Gastroesophageal sphincter (tissue), 4 donors: ENCODE data around the gene MIGA1. TPM values are rescaled to one million over a fixed set of nuclear protein-coding genes. Genes with fewer than 3 reads are reported as not detected.

ENCODE experiments used
- ATAC-seq: fragments of 150-250 bp; one replicate; pipeline ENCODE4 v1.9.1; 2016; ENCODE audit warnings: mild to moderate bottlenecking, moderate library complexity
- H3K27ac ChIP-seq, 4 donors: fragments of 200-600 bp; sonication (generic) in 3 of 4; 1 replicate in 3 of 4; 2 replicates in 1 of 4; pipeline ENCODE4 v1.5.1; 2016 to 2019
- H3K27me3 ChIP-seq: fragments of 200-600 bp; sonication (generic); one replicate; pipeline ENCODE4 v1.5.1; 2019
- H3K36me3 ChIP-seq, 2 donors: fragments of 200-600 bp; sonication (generic); one replicate each; pipeline ENCODE4 v1.5.1; 2019; ENCODE audit warnings: control low read depth in 1 of 2
- H3K4me1 ChIP-seq, 3 donors: fragments of 200-600 bp; sonication (generic); 1 replicate in 2 of 3; 2 replicates in 1 of 3; pipeline ENCODE4 v1.5.1; 2016 to 2019; ENCODE audit warnings: control low read depth in 2 of 3
- H3K4me3 ChIP-seq, 2 donors: fragments of 200-600 bp; sonication (generic); one replicate each; pipeline ENCODE4 v1.5.1; 2019; ENCODE audit warnings: mild to moderate bottlenecking in 1 of 2, moderate library complexity in 1 of 2
- H3K9me3 ChIP-seq, 3 donors: fragments of 200-600 bp; sonication (generic); one replicate each; pipeline ENCODE4 v1.5.1; 2017 to 2019; ENCODE audit warnings: control low read depth in 2 of 3
- EP300 ChIP-seq: sonication (generic); formaldehyde crosslinking; IDR thresholded peaks from one replicate; pipeline ENCODE4 v1.6.1; 2017; ENCODE audit warnings: antibody characterized with exemption, mild to moderate bottlenecking
- POLR2A ChIP-seq, 2 donors: fragments of 450-650 bp; IDR thresholded peaks; one replicate each; pipeline ENCODE4 v1.6.1; 2017; ENCODE audit warnings: antibody characterized with exemption in 2 of 2, mild to moderate bottlenecking in 2 of 2, moderate library complexity in 1 of 2
- POLR2AphosphoS5 ChIP-seq: sonication (generic); formaldehyde crosslinking; IDR thresholded peaks from one replicate; pipeline ENCODE4 v1.6.1; 2017; ENCODE audit warnings: antibody characterized with exemption
- WGBS, 2 donors: methylation state at CpG; one replicate each; pipeline ENCODE4 v1.1.5; 2018; ENCODE audit warnings: low coverage in 1 of 2; 5-methylcytosine and 5-hydroxymethylcytosine counted together
- total RNA-seq, 4 donors: library from RNA; depleted of rRNA; stranded (reverse); fragments of >200 nt; gene quantifications; one replicate each; pipeline ENCODE4 v1.1.0, GENCODE V29; 2016
- TF ChIP-seq, protein P1 (sequence below), 4 experiments: fragments of 200-600 bp in 2 of 4; fragments of 450-650 bp in 2 of 4; sonication (generic) in 1 of 4; IDR thresholded peaks; one replicate each; pipeline ENCODE4 v1.5.1; 2017 to 2019; ENCODE audit warnings: antibody characterized with exemption in 4 of 4, mild to moderate bottlenecking in 2 of 4, moderate library complexity in 2 of 4

Gene MIGA1
- total RNA-seq, 4 donors from 2014 or later, result 13.8 to 22.3 (median 20.6) TPM

DNA sequence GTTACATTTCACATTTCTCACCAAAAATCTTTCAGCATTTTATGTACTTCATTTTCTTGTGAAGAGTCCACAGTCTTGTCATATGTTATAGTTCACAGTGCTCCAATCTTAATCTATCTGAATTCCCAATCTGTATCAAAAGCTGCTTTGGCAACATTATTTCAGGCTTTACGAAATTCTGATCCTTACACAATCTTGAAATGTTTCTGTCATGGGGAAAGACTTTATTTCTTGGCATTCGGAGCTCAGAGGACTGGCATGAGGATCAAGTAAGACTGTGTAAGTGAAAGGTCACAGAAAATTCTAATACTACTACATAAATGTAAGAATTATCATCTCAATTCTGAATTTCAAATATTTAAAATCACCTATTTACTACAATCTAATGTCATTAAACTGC, 21.8 kb upstream of the MIGA1 start:
- H3K4me1 ChIP-seq, result peaks cover 0 to 51% (median 13%) of the 10 kb centered on the region in 3 donors
- H3K36me3 ChIP-seq, result no peaks in the 10 kb centered on the region
- H3K4me3 ChIP-seq, result no peak overlapping the region
- no peaks in the 10 kb centered on the region for H3K9me3 ChIP-seq
- peak; percentile 76 for TF ChIP-seq POLR2AphosphoS5
- TF ChIP-seq, protein P1, sequence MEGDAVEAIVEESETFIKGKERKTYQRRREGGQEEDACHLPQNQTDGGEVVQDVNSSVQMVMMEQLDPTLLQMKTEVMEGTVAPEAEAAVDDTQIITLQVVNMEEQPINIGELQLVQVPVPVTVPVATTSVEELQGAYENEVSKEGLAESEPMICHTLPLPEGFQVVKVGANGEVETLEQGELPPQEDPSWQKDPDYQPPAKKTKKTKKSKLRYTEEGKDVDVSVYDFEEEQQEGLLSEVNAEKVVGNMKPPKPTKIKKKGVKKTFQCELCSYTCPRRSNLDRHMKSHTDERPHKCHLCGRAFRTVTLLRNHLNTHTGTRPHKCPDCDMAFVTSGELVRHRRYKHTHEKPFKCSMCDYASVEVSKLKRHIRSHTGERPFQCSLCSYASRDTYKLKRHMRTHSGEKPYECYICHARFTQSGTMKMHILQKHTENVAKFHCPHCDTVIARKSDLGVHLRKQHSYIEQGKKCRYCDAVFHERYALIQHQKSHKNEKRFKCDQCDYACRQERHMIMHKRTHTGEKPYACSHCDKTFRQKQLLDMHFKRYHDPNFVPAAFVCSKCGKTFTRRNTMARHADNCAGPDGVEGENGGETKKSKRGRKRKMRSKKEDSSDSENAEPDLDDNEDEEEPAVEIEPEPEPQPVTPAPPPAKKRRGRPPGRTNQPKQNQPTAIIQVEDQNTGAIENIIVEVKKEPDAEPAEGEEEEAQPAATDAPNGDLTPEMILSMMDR (IDR thresholded peaks at IDR 0.05), result no peak
- peak overlapping the region in 1 of 4 donors; percentile 90 for H3K27ac ChIP-seq
- 33 to 45% methylated on average over 2 of the region's 2 CpGs for WGBS, 2 donors
- ATAC-seq, result peak; percentile 49
- H3K27me3 ChIP-seq, result no peaks in the 10 kb centered on the region

DNA sequence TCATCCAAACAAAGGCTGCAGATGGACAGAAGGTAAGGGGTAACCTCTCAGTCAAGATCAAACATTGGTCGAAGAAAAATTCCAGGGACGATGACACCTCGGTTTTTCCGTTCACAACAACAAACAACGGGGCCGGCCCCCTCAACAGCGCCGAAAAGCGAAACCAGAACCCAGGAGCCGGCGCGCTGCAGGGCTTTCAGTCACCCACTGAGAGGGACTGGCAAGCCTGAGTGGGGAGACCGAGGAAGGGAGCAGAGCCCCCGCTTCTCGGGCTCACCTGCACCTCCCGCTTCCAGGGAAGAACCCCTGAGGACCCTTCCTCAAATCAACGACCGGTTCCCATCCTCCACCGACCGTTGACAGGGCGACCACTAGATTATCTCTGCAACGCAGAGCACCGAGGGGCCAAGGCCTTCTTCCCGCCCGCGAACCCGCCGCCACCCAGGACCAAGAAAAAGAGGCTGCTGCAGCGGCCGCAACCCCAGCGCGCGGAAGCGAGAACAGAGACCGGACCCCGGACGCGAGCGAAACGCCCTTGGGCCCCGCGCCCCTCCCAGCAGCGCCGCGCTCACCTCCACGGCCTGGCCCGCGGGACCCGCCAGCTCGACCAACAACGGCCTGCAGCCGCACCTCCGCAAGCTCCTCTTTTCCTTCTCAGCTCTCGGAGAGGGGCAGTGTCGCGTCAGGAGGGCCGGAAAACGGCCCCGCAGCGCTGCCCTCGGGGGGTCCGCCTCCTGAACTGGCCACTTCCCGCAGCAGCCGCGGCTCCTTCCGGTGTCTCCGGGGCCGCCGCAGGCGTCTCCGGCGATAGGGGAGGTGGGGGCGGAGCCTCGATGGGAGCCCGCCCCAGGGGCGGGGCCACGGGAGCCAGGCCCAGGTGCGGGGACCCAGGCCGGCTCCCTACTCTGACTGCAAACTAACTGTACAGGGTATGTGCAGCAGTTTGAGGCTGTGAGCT, 20.1 kb upstream of the MIGA1 start, which contains the start of gene USP33:
Gene USP33 (minus strand): TSS at position 782 of the 958 bp plus-strand sequence. CDS start 18,155 bp downstream, outside the sequence.
- peak; percentile 96 for ATAC-seq
- 0% methylated on average over 25 of the region's 79 CpGs; no CpG with 5 or more reads in 1 of the 2 donors for WGBS, 2 donors
- Histone ChIP-seq H3K27me3 (no peaks in the 10 kb centered on the region), H3K4me1 (peaks cover 0 to 45% (median 13%) of the 10 kb centered on the region in 3 donors), H3K27ac (peak within 1 kb of the TSS; percentile 61 to 91 (median 88)), H3K36me3 (no peaks in the 10 kb centered on the region), H3K9me3 (no peaks in the 10 kb centered on the region), H3K4me3 (peak within 1 kb of the TSS; percentile 83 to 90)
- TF ChIP-seq EP300 (no peak), POLR2AphosphoS5 (peak; percentile 62), POLR2A (IDR thresholded peaks at IDR 0.05) (peak; percentile 61 to 69)
- TF ChIP-seq, protein P1 (IDR thresholded peaks at IDR 0.05), result no peak

DNA sequence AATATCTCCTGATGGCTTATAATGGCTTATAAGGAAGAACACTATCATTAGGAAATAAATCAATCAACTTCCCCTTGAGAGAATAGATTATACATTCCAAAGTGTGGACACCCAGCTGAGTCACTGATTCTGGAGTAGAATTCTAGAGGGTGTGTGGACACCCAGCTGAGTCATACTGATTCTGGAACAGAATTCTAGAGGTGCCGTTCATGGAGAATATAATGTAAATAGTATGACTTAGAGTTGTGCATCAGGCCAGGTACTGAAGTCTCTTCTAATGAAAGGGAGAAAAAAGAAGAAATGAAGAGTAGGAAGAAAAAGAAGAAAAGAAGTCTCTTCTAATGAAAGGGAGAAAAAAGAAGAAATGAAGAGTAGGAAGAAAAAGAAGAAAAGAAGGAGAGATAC, 17.4 kb upstream of the MIGA1 start:
- Histone ChIP-seq H3K4me3 (no peak overlapping the region), H3K9me3 (no peaks in the 10 kb centered on the region), H3K4me1 (peaks cover 0 to 20% (median 6%) of the 10 kb centered on the region in 3 donors), H3K27me3 (no peaks in the 10 kb centered on the region), H3K27ac (no peak overlapping the region), H3K36me3 (no peaks in the 10 kb centered on the region)
- no peak for ATAC-seq
- TF ChIP-seq POLR2AphosphoS5 (no peak), POLR2A (IDR thresholded peaks at IDR 0.05) (no peak), EP300 (no peak)
- TF ChIP-seq, protein P1 (IDR thresholded peaks at IDR 0.05), result no peak
- WGBS, 2 donors, result 18 to 42% methylated on average over 1 of the region's 1 CpG

DNA sequence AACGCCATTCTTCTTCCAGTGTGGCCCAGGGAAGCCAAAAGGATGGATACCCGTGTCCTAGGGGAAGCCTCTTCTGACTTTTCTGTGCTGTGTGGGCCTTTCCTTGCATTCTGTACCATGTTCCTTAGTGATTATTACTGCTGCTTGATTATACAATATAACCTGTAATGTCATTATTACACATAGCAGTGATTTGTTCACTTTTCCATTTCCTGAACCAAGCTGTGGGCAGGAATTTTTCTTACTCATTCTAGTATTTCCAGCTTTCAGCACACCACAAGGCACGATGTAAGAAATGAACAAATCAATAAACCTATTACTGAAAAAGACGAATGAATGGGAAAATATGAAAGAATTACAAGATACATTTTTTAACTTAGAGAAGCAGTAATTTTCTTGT, 11.4 kb upstream of the MIGA1 start:
- H3K4me3 ChIP-seq, result no peak overlapping the region
- H3K27me3 ChIP-seq, result no peaks in the 10 kb centered on the region
- TF ChIP-seq POLR2AphosphoS5, result no peak
- TF ChIP-seq, protein P1 (IDR thresholded peaks at IDR 0.05), result no peak
- 89 to 93% methylated on average over 2 of the region's 4 CpGs for WGBS, 2 donors
- H3K27ac ChIP-seq, result no peak overlapping the region
- no peaks in the 10 kb centered on the region for H3K36me3 ChIP-seq
- H3K9me3 ChIP-seq, result no peaks in the 10 kb centered on the region
- H3K4me1 ChIP-seq, result no peaks in the 10 kb centered on the region
- ATAC-seq, result no peak
